Measurements from ENCODE around the gene BASP1. TPM values are rescaled to one million over a fixed set of nuclear protein-coding genes. Genes with fewer than 3 reads are reported as not detected.

Gene BASP1
- total and polyA plus RNA-seq, 10 of the 15 experiments (the other 5 are each of a cell fraction or from before 2014, with no cell fraction given) = 27.3 to 190 (median 102) TPM

- TF ChIP-seq SMAD1 (IDR thresholded peaks at IDR 0.05; ENCODE audit: low read depth, partially characterized antibody) (no peak), PKNOX1 (IDR thresholded peaks at IDR 0.05) (no peak), SMC3 (IDR thresholded peaks at IDR 0.05; ENCODE audit: borderline replicate concordance, low read length) (peak; percentile 51; the same call in 1 of the 2 replicates), CHD4 (IDR thresholded peaks at IDR 0.05) (no peak), CBX5 (IDR thresholded peaks at IDR 0.05; ENCODE audit: low read depth) (no peak), REST (IDR thresholded peaks at IDR 0.05; ENCODE audit: low read depth, low read length) (no peak), SPI1 (IDR thresholded peaks at IDR 0.05; ENCODE audit: borderline replicate concordance, insufficient read depth, low read depth, low read length) (no peak), ZNF687 (IDR thresholded peaks at IDR 0.05) (no peak)
- TF ChIP-seq, protein P1, sequence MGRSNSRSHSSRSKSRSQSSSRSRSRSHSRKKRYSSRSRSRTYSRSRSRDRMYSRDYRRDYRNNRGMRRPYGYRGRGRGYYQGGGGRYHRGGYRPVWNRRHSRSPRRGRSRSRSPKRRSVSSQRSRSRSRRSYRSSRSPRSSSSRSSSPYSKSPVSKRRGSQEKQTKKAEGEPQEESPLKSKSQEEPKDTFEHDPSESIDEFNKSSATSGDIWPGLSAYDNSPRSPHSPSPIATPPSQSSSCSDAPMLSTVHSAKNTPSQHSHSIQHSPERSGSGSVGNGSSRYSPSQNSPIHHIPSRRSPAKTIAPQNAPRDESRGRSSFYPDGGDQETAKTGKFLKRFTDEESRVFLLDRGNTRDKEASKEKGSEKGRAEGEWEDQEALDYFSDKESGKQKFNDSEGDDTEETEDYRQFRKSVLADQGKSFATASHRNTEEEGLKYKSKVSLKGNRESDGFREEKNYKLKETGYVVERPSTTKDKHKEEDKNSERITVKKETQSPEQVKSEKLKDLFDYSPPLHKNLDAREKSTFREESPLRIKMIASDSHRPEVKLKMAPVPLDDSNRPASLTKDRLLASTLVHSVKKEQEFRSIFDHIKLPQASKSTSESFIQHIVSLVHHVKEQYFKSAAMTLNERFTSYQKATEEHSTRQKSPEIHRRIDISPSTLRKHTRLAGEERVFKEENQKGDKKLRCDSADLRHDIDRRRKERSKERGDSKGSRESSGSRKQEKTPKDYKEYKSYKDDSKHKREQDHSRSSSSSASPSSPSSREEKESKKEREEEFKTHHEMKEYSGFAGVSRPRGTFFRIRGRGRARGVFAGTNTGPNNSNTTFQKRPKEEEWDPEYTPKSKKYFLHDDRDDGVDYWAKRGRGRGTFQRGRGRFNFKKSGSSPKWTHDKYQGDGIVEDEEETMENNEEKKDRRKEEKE (IDR thresholded peaks at IDR 0.05) = no peak
- TF ChIP-seq, protein P2, sequence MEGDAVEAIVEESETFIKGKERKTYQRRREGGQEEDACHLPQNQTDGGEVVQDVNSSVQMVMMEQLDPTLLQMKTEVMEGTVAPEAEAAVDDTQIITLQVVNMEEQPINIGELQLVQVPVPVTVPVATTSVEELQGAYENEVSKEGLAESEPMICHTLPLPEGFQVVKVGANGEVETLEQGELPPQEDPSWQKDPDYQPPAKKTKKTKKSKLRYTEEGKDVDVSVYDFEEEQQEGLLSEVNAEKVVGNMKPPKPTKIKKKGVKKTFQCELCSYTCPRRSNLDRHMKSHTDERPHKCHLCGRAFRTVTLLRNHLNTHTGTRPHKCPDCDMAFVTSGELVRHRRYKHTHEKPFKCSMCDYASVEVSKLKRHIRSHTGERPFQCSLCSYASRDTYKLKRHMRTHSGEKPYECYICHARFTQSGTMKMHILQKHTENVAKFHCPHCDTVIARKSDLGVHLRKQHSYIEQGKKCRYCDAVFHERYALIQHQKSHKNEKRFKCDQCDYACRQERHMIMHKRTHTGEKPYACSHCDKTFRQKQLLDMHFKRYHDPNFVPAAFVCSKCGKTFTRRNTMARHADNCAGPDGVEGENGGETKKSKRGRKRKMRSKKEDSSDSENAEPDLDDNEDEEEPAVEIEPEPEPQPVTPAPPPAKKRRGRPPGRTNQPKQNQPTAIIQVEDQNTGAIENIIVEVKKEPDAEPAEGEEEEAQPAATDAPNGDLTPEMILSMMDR (IDR thresholded peaks at IDR 0.05 in 2 of 3, conservative IDR thresholded peaks at IDR 0.05 in 1 of 3; ENCODE audit: control insufficient read depth in 2 of 3, extremely low read depth in 1 of 3, insufficient read depth in 1 of 3, low read depth in 3 of 3, low read length in 3 of 3) = peak; percentile 61 to 79 (median 63)
Observed at GRCh38 chr5:17190242-17190778, 27.1 kb upstream of the BASP1 start (continued).
